GM04503 (cell line): ENCODE data around the gene PIGR.

Experiments
- DNase-seq: peaks from one replicate; pipeline ENCODE4 v3.0.0-alpha.2; 2012; ENCODE audit warnings: low read depth

The PIGR gene, protein sequence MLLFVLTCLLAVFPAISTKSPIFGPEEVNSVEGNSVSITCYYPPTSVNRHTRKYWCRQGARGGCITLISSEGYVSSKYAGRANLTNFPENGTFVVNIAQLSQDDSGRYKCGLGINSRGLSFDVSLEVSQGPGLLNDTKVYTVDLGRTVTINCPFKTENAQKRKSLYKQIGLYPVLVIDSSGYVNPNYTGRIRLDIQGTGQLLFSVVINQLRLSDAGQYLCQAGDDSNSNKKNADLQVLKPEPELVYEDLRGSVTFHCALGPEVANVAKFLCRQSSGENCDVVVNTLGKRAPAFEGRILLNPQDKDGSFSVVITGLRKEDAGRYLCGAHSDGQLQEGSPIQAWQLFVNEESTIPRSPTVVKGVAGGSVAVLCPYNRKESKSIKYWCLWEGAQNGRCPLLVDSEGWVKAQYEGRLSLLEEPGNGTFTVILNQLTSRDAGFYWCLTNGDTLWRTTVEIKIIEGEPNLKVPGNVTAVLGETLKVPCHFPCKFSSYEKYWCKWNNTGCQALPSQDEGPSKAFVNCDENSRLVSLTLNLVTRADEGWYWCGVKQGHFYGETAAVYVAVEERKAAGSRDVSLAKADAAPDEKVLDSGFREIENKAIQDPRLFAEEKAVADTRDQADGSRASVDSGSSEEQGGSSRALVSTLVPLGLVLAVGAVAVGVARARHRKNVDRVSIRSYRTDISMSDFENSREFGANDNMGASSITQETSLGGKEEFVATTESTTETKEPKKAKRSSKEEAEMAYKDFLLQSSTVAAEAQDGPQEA

DNA sequence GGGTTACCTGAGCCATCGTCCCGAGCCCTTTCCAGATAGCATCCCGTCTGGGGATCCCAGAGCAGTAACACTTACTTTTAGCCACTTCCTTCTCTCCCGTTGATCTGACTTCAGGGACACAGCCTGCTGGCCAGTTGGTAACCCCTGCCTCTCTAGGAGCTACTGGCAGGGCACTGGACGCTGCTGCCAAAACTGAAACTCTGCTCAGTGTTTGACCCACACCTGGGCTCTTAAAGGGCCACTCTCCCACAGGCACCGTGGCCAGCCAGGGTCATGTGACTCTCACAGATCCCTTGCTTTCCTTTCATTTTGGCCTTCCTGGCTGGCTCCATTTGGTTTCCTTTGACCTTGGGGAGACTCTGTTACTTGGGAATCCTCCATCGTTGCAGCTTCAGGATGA is at the start of gene PIGR:
TSS of gene PIGR (minus strand) at position 206 of the 400 bp plus-strand sequence. CDS start 5,935 bp downstream, outside the sequence.
- DNase-seq, result no peak

DNA sequence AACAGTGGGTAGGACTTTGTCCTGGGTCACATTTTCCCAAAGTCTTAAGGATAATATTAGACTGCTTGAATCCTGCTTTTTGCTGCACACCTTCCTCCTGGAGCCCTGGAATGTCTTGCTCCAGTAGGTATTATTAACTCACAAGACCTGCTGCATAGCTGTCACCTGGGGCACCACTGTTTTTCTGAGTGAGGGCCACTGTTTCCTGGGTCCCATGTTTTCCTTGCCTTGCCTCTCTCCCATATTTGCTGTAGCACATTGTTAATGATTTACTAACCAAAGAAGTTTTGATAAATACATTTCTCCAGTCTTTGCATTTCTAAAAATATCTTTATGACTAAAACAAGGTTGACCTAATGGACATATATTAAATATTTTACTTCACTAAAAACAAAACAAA is 46.5 kb upstream of the PIGR start:
- no peak for DNase-seq

DNA sequence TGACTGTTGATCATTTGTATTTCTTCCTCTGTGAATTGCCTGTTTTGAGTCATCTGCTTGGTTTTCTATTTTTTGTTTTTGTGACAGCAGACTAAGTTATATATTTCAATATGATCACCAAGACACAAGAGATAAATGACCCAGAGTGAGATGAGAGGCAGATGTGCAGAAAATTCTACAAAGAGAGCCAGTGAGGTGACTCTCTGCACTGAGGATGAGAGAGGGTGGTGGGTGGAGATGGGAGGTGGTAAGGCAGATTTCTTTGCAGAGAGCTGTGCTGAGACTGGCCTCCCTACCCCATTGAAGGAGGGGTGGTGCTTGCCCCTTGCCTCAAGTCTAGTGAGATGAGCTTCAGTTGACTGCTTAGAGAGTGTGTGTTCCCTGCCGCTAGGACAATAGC is 41.6 kb upstream of the PIGR start:
- no peak for DNase-seq

DNA sequence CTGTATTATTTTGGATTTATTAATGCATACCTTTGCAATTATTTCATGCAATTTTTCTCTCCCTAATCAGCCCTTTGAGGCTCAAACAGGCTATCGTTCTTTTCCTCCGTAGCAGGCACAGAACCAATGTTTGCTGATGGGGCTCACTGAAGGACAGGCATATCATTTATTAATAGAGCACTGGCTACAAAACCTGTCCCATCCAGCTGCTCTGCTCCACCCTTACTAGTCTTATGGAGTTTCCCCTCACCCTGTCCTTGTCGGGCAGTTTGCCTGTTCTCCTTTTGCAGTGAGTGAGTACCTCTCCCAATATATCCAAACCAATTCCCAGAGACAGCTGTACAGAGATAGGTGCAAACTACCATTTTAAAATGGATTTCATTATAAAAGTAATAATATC is 40.6 kb upstream of the PIGR start:
- DNase-seq, result no peak

DNA sequence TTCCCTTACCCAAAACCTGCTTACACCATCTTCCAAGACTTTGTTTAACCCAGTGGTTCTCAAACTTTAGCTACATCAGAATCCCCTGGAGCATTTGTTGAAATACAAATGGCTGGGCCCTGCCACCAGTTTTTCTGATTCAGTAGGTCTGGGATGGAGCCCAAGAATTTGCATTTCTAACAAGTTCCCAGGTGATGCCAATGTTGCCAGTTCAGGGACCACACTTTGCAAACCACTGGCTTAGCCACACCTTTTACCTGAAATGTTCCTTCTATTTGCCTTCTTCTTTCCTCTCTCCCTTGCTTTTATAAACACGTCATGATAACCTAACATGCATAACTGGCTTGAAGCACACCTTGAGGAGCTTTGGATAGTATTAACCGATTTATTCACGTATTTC is 40.1 kb upstream of the PIGR start:
- DNase-seq, result no peak

DNA sequence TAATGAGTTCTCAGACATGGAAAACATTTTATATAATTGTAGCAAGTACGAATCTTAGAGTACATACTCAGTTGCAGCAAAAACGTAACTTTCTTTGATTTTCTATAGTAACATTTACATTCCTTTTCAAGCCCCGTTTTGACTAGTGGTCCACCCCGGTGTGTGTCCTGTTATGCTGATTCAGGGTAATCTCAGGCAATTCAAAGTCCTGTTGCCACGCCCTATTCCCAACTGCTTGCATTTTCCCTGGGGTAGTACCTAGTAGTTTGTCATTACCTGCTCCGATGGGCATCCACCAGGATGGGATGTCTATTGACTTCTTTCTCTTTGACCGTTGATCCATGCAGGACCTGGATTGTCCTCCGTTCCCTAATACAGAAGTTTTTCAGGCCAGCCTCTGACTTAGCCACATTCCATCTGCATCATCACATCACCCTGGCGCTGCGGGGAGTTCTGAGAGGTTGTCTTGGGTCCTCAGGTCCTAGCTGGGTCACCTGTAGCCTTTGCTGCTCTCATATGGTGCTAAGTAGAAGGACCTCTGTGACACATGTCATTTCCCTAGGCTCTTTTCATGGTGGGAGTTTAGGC is 39.0 kb upstream of the PIGR start:
- no peak for DNase-seq

DNA sequence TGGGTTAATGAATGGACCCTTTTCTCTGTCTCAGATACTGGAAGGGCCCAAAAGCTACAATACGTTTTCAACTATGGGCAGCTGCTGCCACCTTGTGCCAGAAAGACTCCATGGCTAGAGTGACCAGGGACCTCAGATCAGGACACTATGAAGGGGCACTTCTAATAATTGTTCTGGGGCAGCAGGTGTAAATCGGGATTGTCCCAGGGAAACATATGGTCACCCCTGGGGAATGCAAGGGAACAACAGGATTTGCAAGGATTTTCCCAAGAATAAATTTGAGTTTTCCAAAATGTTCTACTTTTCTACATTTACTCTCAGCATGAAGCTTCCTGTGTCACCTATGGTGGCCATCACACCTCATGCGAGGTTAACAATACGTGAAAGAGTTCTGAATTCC is 36.0 kb upstream of the PIGR start:
- DNase-seq, result no peak

DNA sequence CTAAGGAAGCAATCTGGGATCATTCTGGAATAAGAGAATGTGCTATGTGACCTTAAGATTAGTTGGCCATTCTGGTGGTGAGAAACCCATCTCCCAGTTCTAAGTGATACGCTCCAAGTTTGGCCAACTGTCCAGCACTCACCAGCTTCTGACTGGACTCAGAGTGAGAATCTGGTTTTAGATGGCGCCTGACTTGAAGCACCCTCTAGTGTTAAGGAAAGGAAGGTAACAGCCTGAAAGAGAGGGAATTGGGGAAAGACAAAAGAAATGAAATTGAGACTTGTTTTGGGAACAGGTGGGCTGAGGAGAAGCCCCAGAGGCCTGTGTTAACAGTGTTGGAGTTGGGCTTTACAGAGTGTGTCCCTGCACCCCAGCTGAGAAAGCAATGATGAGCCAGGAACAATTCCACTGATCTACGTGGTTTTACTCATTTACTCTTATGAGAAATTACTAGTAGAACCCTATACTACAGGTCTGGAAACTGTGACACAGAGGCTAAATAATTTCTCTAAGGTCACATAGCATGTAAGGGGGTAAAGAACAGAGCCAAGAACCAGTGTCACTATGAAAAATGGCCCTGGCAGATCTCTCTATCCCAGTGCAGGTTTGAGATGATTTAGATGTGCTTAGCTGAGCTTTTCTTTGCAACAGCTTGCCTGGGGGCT is 33.2 kb upstream of the PIGR start:
- DNase-seq, result no peak

DNA sequence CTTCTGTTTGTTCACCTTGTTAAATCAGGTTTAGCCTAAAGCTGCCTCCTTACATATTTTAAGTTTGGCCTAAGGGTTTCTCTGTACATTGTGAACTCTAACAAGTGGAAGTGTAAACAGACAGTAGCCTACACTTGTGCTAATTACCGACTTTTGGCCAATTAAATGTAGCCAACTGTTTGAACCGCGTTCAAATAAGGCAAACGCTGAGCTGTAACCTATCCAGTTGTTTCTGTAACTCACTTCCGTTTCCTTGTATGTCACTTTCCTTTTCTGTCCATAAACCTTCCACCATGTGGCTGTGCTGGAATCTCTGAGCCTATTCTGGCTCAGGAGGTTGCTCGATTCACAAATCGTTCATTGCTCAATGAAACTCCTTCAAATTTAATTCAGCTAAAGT is 32.0 kb upstream of the PIGR start:
- no peak for DNase-seq

DNA sequence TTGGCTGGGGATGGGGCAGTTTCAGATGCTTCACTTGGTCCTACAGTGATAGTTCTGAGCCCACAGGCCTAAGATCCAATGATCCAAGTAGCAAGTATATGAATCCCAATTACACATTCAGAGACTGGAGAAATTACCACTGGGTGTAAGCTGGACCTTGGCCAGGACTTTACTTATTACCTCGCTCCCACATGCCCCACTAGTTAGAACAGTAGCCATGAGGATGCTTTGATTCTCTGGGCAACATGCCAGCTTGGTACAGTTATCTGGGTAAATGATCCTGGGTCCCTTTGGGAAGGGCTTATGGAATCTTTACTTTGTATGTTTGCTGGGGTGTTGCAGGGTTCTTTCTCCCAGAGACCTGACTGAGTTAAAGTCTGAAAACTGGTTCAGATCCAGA is 29.0 kb upstream of the PIGR start:
- DNase-seq, result no peak

DNA sequence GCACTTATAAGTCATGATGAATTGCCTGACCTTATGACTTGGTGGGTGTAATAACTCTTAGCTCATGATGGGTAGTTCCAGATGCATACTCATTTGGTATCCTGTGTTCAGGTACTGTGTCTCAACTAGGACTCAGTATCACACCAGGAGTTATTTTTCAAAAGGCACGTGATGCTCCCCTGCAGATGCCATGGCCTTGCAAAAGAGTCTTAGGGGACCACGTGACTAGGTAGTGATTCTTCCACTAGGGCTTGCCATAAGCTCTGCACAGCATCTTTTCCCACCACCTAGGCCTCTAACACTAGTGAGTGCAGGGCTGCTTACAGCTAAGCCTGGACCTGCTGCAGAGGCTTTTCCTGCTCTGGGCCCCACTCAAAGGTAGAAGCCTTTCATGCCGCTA is 27.9 kb upstream of the PIGR start:
- no peak for DNase-seq

DNA sequence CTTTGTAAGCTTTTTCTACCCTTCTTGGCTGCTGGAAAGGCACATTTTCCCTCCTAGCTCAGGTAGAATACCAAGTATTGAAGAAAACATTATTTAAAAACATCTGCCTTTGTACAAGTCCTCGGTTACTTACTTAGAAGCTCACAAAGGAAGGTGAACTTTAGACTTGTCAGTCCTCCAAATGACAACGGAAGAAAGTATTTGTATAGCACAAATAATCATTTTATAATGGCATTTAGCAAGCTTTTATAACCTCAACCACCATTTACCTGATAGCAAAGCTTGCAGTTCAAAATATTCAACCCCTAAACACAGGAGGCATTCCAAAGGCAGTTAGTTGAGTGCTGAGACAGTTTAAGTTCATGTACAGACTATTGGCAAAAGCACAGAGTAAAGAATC is 26.5 kb upstream of the PIGR start:
- DNase-seq, result no peak

DNA sequence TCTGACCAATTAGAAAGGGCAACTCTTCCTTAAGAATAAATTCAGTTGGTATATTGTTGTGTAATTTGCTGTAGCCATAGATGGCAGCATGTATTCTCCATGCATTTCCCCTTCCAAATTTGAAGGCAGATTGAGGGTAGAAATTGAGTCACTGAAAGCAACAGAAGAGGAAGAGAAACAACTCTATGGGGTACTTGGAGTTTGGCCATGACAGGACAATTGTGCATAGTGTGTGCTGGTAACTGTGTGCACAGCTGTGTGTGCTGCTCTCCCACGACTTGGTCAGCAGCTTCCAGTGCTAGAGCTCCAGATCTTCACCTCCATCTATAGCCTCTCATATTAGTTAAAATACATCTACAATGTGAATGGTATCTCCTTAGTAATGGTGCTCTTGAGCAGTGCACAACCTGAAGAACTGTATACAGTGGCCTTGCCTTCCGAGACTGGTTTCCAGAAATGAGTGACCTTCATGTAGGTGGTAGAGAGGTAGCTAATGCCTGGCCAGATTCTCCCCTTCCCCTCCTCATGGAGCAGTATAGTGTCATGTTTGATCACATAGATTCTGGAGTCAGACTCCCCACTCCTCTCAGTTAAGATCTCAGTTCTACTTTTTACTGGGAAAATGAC is 24.9 kb upstream of the PIGR start:
- no peak for DNase-seq

DNA sequence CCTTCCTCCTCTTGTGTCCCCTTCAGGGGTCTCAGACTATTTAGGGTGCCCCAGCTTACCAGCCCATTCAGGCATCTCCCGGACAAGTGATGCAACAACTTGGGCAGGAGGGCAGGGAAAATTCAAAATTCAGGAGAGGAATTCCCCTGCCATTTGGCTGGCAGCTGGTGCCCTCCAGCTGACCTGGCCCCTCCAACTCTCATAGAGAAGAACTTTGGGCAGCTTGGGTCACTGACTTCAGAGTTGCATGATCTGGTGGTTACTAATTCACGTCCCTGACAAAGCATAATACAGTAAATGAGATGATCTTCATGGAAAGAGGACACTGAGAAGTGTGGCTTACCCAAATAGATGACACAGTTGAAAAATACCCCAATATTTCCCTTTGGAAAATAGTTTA is 24.2 kb upstream of the PIGR start, which contains the start of gene FCAMR:
TSS of gene FCAMR (minus strand) at position 15 of the 400 bp plus-strand sequence. CDS start 335 bp downstream, outside the sequence.
- DNase-seq, result no peak

DNA sequence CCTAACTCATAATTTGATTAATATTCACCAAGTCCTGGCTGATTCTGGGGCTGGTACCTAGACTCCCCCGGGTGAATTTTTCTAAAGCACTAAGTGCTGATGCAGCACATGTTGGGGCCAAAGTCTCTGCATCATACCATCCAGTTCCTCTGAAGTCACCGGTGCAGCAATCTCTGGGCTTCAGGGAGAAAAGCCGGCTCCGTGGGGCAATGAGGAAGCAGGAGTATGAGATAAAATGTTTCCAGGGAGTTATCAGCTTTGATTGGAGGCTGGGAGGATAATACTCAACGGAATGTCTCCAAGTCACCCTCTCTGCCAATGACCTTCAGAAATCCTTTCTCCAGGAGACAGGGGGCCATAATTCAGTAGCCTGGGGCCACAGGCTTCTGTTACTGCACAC is 22.8 kb upstream of the PIGR start:
- DNase-seq, result no peak

DNA sequence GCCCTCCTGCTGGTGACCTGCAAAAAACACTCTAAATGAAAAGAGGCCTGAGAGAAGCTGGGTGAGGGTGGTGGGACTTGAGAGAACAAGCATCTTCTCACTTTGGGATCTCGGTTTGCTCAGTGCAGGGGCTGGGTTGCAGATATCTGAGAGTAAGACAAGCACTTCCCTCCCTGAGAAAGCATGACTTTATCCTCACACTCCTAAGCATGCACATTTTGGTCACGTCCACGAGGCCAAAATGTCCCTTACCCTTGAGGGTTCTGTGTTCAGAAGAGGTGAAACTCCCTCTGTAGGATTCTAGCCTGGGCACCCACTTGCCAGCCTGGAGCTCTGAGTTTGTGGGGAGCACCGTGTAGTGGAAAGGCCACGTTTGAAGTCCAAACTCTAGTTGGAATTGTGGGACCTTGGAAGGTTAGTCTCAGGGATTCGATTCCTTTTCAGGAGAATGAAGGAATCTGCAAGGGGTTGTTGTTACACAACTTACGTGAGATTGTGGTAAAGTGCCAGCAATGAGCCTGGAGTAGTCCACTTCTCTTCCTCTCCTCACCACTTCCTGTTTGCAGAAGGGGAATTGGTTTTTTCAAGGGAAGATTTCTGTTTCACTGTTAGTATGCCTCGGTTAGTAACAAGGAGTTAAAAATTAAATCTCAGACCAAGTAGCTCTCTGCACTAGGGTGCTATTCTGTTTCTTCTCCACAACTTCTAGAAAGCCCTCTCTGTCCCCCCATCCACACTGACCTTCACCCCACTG is 21.0 kb upstream of the PIGR start:
- DNase-seq, result no peak

DNA sequence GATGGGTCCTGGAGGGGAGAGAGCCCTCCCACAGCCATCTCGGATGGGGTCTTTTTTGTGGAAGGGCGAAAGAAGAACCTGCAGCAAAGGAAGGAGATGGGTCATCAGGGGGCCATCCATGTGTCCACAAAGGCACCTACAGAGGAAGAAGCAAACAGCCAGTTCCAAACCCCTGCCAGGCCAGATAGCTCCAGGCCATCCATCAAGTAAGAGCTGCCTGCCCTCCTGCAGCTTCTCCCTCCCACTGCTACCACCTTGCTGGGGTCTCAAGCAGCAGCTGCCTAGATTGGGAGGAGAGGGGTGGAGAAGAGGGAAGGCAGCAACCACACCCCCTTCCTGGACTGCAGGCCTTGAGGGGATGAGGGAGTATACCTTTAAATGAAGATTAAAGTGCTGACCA is 19.5 kb upstream of the PIGR start:
- DNase-seq, result no peak

DNA sequence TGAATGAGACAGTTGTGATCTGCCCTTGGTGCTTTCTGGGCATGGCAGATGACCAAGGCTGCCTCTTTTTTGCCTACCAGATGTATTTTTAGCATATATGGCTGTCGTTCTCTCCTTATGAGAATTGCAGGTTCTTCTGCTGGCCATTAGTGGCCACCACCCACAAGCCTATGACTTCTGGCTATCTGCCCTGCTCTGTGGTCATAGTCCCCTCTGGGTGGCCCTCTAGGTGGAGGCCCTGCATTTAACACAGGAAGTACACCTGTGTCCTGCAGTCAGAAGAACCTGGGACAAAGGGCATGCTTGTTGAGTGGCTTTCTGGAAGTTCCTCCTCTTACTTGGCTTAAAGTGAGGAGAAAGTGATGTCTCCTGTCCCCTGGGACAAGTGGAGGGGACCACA is 17.5 kb upstream of the PIGR start:
- no peak for DNase-seq

DNA sequence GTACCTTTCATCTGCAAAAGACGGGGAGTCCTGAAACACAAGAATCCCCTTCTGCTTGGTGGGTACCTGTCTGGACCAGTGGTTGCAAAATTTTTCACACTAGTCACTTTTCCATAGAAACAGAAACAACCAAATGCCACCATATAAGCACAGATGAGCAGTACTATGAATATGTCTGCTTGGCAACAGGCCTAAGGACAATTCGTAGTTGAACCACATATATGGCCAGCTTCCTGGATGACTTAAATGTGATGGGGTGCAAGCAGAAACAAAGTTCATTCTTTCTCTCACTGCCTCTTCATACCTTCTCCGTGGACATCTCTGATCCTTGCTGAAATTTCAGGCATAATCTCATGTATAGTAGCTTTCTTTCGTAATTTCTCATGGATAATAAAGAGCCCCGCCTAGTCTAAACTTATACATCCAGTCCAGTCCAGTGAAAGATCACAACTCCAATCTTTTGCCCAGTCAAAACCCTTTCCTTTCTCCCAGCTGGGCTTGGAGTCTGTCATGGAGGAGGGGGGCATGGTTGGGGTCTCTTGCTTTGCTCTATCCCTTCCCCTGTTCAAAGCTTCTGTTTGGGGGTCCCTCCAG is 16.9 kb upstream of the PIGR start:
- no peak for DNase-seq

DNA sequence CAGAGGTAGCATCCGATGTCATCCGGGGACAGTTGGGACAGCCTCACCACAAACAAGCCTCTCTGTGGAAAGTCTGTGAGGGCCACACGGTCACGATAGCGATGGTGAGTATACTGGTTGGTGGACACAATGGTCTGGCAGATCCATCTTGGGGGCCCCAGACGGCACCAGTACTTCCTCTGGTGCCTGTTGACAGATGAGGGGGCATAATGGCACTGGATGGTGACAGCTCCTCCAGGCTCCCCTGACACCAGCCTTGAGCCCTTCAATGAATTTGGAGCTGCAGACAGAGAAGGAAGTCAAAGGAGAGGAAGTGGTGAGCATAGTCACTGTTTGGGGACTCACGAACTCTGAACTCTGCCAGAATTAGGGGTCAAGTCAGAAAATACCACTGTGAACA is 16.0 kb upstream of the PIGR start:
- DNase-seq, result no peak

DNA sequence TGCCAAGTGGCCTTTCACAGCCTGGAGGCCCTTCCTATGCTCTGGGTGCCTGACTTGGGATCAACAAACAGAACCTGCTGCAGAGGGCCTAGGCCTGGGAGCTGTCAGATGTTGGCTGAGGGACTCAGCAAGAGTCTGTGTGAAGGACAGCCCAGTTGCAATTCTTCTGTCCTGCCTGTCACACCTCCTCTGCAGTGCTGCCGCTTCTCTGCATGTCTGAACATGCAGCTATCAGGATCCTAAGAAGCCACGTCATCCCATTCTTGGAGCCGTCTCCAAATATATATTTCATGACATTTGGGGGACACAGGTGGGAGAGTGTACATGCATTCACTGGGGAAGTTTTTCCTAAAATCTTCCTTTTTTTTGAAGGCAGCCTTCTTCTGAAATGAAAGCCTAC is 15.4 kb upstream of the PIGR start:
- no peak for DNase-seq
